GM13977 (cell line): ENCODE data around the gene C7orf33.
"Not testable (repeated sequence)": the region's sequence is repeated elsewhere in the genome, so short reads cannot be mapped to it uniquely, and the experiment has no call there.

ENCODE experiments used
- DNase-seq: peaks from one replicate; pipeline ENCODE4 v3.0.0; 2012; ENCODE audit warnings: low spot score
- CTCF ChIP-seq: IDR thresholded peaks from 2 replicates; pipeline ENCODE4 v1.5.1; 2012; ENCODE audit warnings: mild to moderate bottlenecking, control low read depth; ENCODE audit not compliant: insufficient read depth; ENCODE audit errors: extremely low read depth, missing control alignments
- in situ Hi-C: fragments of 300-500 bp; cut with MboI; formaldehyde crosslinking; loops from one replicate; pipeline ENCODE4 v1.12.0; 2022; ENCODE audit warnings: low sequenced_read_pairs, low pct_unique_long_range_greater_than_20kb, mixed read lengths, inconsistent platforms; ENCODE audit not compliant: unreplicated experiment

The C7orf33 gene

DNA sequence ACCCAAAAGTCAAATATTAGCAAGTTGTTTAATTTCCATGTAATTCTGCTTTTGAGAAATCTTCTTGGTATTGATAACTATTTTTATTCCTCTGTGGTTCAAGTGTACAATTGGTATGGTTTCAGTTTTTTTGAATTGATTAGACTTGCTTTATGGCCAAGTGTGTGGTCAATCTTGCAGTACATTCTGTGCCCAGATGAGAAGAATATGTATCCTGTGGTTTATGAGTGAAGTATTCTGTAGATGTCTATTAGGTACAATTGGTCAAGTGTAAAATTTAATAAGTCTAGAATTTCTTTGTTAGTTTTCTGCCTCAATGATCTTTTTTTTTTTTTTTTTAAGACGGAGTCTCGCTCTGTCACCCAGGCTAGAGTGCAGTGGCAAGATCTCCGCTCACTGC lies 36.6 kb upstream of the C7orf33 start:
- DNase-seq, result no peak
- TF ChIP-seq CTCF, result no peak
- in situ Hi-C loops, result no loop called here

DNA sequence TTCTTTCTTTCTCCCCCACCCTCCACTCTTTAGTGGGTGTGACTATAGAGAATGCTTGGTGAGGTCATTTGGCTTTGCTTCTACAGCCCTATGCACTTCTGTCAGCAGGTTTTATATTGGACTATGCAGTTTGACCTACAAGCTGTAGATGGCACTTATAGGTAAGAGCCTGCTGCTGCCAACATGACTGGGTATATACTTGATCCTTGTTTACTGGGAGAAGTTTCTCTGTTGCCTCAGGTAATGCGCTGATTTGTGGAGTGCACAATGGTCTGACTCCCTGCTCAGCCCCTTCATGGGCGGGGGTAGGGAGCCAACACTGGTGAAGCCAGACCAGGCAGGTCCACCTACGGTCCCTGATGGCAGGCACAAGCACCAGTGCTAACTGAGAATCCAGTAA lies 33.7 kb upstream of the C7orf33 start:
- in situ Hi-C loops, result no loop called here

DNA sequence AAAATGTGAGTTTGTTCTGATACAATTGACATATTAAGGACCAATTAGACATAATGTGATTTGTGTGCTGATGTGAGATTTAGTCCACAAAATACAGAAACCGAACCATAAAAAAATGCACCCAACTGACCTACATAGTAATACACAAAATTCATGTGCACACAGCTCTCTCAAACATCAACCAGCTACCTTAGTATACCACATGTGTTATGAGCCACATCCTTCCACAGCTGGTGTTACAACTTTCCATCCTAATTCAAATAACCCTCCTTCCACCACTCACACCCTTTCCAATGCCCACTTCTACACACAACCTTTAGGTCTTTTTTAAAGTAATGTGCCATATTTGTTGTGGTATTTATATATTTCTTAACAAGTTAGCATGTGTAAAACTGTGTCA lies 31.7 kb upstream of the C7orf33 start:
- in situ Hi-C loops, result no loop called here
- no peak for DNase-seq
- TF ChIP-seq CTCF, result no peak

More for the DNA sequence above, 33.7 kb upstream of the C7orf33 start:
- no peak for TF ChIP-seq CTCF
- no peak for DNase-seq

DNA sequence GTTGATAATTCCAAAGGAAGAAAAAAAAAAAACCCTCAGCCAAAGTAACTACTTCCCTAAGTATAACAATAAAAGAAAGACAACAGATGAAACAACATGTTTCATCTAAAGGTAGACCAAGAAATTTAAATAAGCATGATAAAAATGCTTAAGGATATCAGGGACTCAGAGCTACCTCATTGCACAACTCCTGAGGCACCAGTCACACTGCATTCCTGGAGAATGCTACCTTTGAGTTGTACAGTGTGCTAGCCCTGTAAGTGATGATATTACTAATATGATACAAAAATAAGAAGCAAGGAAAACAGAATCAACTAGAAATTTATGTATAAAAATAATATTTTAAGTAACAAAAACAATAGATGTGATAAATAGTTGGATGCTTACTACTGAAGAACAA lies 29.5 kb upstream of the C7orf33 start:
- in situ Hi-C loops, result no loop called here
- TF ChIP-seq CTCF, result no peak
- no peak for DNase-seq

GRCh38 chr7:148563583-148564274 lies 26.8 kb upstream of the C7orf33 start:
- in situ Hi-C loops, result no loop called here
- TF ChIP-seq CTCF, result no peak
- no peak for DNase-seq

DNA sequence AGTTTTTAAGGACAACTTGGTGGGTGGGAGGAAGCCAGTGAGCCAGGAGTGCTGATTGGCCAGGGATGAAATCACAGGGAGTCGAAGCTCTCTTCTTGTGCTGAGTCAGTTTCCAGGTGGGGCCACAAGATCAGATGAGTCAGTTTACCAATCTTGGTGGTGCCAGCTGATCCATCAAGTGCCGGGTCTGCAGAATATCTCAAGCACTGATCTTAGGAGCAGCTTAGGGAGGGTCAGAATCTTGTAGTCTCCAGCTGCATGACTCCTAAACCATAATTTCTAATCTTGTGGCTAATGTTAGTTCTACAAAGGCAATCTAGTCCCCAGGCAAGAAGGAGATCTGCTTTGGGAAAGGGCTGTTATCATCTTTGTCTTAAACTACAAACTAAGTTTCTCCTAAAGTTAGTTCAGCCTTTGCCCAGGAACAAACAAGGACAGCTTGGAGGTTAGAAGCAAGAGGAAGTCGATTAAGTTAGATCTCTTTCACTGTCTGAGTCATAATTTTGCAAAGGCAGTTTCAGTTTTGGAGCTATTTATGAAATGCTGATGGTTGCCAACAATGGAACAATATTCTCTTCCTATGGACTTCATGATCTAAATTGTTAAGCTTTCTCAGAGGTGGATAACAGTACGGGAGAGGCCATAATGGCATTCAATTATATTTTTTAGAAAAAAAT lies 26.2 kb upstream of the C7orf33 start:
- DNase-seq, in situ Hi-C loops: not testable (repeated sequence)

DNA sequence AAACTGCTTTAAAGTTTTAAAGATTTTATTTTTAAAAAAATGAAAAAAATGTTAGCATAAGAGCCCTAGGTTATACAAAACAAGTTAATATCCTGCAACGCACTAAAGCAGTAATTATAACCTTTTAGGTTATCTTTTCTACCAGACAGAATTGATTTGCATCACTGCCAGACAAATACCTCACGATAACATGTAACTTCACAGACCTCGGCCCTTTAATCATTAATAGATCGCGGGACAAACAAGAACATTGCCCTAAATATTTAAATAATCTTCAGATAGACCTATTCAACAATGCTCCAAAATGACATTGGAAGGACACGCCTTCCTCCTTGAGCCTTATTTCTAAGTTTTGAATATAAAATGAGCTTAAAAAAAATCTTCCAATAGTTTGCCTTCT lies 23.8 kb upstream of the C7orf33 start:
- in situ Hi-C loops, result no loop called here
- no peak for DNase-seq
- no peak for TF ChIP-seq CTCF
